ENCODE measurements around the gene GH1. TPM values are rescaled to one million over a fixed set of nuclear protein-coding genes. Genes with fewer than 3 reads are reported as not detected.
A peak's percentile ranks its signal among the peaks of the same experiment; 100 is the strongest.
"Not testable (repeated sequence)": the region's sequence is repeated elsewhere in the genome, so short reads cannot be mapped to it uniquely, and the experiment has no call there.

Gene GH1
- total RNA-seq, 1 experiment from 2014 or later = not detected

- DNase-seq (ENCODE audit: low read depth) = peak; percentile 5
Observed at GRCh38 chr17:63898899-63899798, 19.5 kb downstream of the GH1 start.

GRCh38 chr17:63896524-63897354 is 21.9 kb downstream of the GH1 start, which contains the start of gene CSH1:
CSH1 (minus strand) TSS chr17:63896574; CDS start chr17:63896511, 63 bp downstream.
- not testable (repeated sequence) for DNase-seq (ENCODE audit: low read depth)

GRCh38 chr17:63894821-63895220 is 23.8 kb downstream of the GH1 start:
- DNase-seq (ENCODE audit: low read depth) = not testable (repeated sequence)

- not testable (repeated sequence) for DNase-seq (ENCODE audit: low read depth)
Observed at GRCh38 chr17:63894021-63894420, 24.6 kb downstream of the GH1 start.

- DNase-seq (ENCODE audit: low read depth) = peak; percentile 2
Observed at GRCh38 chr17:63892316-63893037, 26.2 kb downstream of the GH1 start.

GRCh38 chr17:63889026-63889848 is 29.4 kb downstream of the GH1 start:
- DNase-seq (ENCODE audit: low read depth) = peak; percentile 32

GRCh38 chr17:63885119-63885518 is 33.5 kb downstream of the GH1 start:
- not testable (repeated sequence) for DNase-seq (ENCODE audit: low read depth)

GRCh38 chr17:63882626-63883126 is 36.0 kb downstream of the GH1 start:
- DNase-seq (ENCODE audit: low read depth) = not testable (repeated sequence)

GRCh38 chr17:63881935-63882601 is 36.6 kb downstream of the GH1 start, which contains the start of gene GH2:
GH2 (minus strand) TSS chr17:63881944; CDS start chr17:63881801, 143 bp downstream.
- DNase-seq (ENCODE audit: low read depth) = peak; percentile 22

GRCh38 chr17:63881337-63881736 is 37.3 kb downstream of the GH1 start:
- DNase-seq (ENCODE audit: low read depth) = peak; percentile 4

GRCh38 chr17:63880706-63881105 is 37.9 kb downstream of the GH1 start:
- no peak for DNase-seq (ENCODE audit: low read depth)

- not testable (repeated sequence) for DNase-seq (ENCODE audit: low read depth)
Observed at GRCh38 chr17:63878413-63878812, 40.2 kb downstream of the GH1 start.

- not testable (repeated sequence) for DNase-seq (ENCODE audit: low read depth)
Observed at GRCh38 chr17:63874693-63875092, 43.9 kb downstream of the GH1 start.

GRCh38 chr17:63874061-63874626 is 44.5 kb downstream of the GH1 start:
- not testable (repeated sequence) for DNase-seq (ENCODE audit: low read depth)

GRCh38 chr17:63873577-63873976 is 45.1 kb downstream of the GH1 start, which contains the start of gene CSH2:
CSH2 (minus strand) TSS chr17:63873677; CDS start chr17:63873614, 63 bp downstream.
- not testable (repeated sequence) for DNase-seq (ENCODE audit: low read depth)

GRCh38 chr17:63871646-63872365 is 46.8 kb downstream of the GH1 start:
- not testable (repeated sequence) for DNase-seq (ENCODE audit: low read depth)

- not testable (repeated sequence) for DNase-seq (ENCODE audit: low read depth)
Observed at GRCh38 chr17:63870292-63870665, 48.4 kb downstream of the GH1 start.

GRCh38 chr17:63869491-63870291 is 48.9 kb downstream of the GH1 start:
- peak; percentile 59 for DNase-seq (ENCODE audit: low read depth)

All from LHCN-M2 (cell line).